ENCODE results near the gene FADS6. TPM values are rescaled to one million over a fixed set of nuclear protein-coding genes. Genes with fewer than 3 reads are reported as not detected.

FADS6 gene
- total RNA-seq, 4 donors from 2014 or later: 4.9 to 19.9 (median 6.8) TPM

DNA sequence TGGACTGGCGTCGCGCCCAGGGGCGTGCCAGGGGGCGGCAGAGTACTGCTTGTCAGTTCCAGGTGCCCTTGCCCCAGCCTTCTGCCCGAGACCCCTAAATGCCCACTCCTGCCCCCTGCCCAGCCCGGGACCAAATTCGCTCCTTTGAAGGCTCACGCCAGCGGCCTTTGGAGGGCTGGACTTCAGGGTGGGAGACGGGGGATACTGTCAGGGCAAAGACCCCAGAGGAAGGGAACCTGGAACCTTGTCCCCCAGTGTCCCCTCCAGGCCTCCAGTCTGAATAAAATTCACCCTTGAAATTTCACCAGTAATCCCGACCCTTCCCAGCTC, 43.0 kb upstream of the FADS6 start:
- no peak overlapping the region for H3K4me3 ChIP-seq (ENCODE audit: low read depth, poor library complexity, severe bottlenecking)
- DNase-seq (ENCODE audit: low spot score in 2 of 2): no peak
- WGBS, 2 donors: 16 to 28% methylated on average over 7 to 12 of the region's 12 CpGs
- intact Hi-C loops (cut with DNase I; ENCODE audit: low total_unique reads): no loop called here
- no peak for TF ChIP-seq POLR2A (IDR thresholded peaks at IDR 0.05)
- TF ChIP-seq, protein P1, sequence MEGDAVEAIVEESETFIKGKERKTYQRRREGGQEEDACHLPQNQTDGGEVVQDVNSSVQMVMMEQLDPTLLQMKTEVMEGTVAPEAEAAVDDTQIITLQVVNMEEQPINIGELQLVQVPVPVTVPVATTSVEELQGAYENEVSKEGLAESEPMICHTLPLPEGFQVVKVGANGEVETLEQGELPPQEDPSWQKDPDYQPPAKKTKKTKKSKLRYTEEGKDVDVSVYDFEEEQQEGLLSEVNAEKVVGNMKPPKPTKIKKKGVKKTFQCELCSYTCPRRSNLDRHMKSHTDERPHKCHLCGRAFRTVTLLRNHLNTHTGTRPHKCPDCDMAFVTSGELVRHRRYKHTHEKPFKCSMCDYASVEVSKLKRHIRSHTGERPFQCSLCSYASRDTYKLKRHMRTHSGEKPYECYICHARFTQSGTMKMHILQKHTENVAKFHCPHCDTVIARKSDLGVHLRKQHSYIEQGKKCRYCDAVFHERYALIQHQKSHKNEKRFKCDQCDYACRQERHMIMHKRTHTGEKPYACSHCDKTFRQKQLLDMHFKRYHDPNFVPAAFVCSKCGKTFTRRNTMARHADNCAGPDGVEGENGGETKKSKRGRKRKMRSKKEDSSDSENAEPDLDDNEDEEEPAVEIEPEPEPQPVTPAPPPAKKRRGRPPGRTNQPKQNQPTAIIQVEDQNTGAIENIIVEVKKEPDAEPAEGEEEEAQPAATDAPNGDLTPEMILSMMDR (IDR thresholded peaks at IDR 0.05): no peak

DNA sequence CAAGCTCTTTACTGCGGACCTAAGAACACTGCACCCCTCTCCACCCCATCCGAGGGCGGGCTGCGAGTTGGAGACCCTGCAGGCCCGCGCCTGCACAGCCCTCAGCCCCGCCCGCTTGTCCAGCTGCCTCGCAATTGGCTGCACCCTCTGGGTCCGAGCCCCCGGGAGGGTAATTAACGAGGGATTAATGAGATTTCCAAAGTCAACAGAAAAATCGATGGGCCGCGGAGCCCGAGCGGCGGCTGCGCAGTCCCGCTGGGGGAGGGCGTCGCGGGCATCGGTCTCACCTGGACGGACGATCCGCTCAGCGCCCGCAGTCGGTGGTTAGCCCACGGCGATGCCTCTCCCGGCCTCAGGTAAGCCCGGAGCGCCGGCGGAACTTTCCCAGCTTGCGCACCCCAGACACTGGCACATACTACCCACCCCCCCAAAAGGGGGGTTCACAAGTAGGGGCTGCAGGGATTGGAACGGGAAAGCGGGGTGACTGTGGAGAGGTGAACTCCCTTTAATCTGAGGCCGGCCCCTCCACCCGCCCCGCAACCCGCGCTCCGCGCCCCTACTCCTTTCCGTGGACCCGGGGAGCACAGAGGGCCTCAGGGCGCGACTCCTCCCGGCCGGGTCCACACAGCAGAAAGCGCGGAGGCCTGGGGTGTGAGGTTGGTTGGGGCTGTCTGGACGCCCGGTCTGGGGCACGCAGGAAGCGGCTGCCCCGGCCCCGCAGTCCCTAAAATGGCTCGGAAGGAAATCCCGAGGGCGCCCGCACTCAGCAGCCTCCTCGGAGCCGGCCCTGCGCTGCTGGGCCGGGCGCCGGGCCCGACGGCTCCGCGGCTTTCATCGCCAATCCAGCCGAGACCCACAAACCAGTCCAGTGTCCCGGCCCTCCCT, 42.4 kb upstream of the FADS6 start, which contains the start of gene OTOP3:
Gene OTOP3, plus strand, starts transcription at position 314 of the 885 bp plus-strand sequence. Its CDS starts 24 bp downstream, at position 338.
- no peak within 1 kb of the TSS for H3K4me3 ChIP-seq (ENCODE audit: low read depth, poor library complexity, severe bottlenecking)
- DNase-seq (ENCODE audit: low spot score in 2 of 2): no peak
- no peak for TF ChIP-seq POLR2A (IDR thresholded peaks at IDR 0.05)
- TF ChIP-seq, protein P1 (IDR thresholded peaks at IDR 0.05): no peak
- WGBS, 2 donors: 2 to 3% methylated on average over 47 to 60 of the region's 78 CpGs
- intact Hi-C loops (cut with DNase I; ENCODE audit: low total_unique reads): no loop called here

DNA sequence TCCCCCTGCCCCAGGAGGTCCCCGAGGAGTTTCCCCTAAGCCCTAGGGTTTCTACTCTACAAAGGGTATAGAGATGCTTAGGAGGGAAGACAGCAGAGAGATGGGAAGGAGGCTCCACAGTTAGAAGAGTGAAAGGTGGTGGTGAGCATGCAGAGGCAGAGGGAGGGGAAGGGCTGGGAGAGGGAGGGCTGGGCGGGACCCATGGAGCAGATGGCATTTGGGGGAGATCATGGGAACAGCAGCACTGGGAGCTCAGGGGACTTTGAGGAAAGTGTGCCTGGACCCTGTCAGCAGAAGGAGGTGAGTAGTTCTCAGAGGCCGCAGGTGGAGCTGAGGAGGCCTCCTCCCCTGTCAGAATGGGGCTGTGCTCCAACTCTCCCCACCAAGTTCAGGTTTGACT, 41.6 kb upstream of the FADS6 start:
- intact Hi-C loops (cut with DNase I; ENCODE audit: low total_unique reads): no loop called here
- 52 to 71% methylated on average over 3 of the region's 3 CpGs for WGBS, 2 donors
- TF ChIP-seq POLR2A (IDR thresholded peaks at IDR 0.05): no peak
- TF ChIP-seq, protein P1 (IDR thresholded peaks at IDR 0.05): no peak
- no peak for DNase-seq (ENCODE audit: low spot score in 2 of 2)
- H3K4me3 ChIP-seq (ENCODE audit: low read depth, poor library complexity, severe bottlenecking): no peak overlapping the region

DNA sequence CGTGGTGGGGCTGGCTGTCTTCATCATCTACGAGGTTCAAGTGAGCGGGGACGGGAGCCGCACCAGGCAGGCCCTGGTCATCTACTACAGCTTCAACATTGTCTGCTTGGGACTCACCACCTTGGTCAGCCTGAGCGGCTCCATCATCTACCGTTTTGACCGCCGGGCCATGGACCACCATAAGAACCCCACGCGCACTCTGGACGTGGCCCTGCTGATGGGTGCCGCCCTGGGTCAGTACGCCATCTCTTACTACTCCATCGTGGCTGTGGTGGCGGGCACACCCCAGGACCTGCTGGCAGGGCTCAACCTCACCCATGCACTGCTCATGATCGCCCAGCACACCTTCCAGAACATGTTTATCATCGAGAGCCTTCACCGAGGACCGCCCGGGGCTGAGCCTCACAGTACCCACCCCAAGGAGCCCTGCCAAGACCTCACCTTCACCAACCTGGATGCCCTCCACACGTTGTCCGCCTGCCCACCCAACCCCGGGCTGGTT, 37.2 kb upstream of the FADS6 start:
- WGBS, 2 donors: 89 to 93% methylated on average over 17 to 23 of the region's 24 CpGs
- intact Hi-C loops (cut with DNase I; ENCODE audit: low total_unique reads): no loop called here
- no peak for DNase-seq (ENCODE audit: low spot score in 2 of 2)
- no peak overlapping the region for H3K4me3 ChIP-seq (ENCODE audit: low read depth, poor library complexity, severe bottlenecking)
- no peak for TF ChIP-seq POLR2A (IDR thresholded peaks at IDR 0.05)
- TF ChIP-seq, protein P1 (IDR thresholded peaks at IDR 0.05): no peak

DNA sequence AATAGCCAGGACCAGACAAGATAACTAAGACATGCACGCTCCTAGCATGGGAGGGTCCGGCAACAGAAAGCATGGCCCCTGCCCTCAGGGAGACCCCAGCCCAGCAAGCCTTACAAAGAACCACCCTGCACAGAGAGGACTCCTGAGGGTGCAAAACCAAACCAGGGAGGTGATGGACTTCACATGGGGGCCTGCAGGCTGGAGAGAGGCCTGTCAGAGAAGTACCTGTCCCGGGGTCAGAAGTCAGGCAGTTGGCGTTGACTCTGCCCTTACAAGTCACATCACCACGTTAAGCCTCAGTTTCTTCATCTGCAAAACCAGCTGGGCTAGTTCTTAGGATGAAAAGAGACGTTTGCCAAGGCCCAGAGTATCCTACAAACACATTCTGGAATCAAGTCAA, 35.4 kb upstream of the FADS6 start:
- intact Hi-C loops (cut with DNase I; ENCODE audit: low total_unique reads): no loop called here
- no peak overlapping the region for H3K4me3 ChIP-seq (ENCODE audit: low read depth, poor library complexity, severe bottlenecking)
- TF ChIP-seq, protein P1 (IDR thresholded peaks at IDR 0.05): no peak
- TF ChIP-seq POLR2A (IDR thresholded peaks at IDR 0.05): no peak
- no peak for DNase-seq (ENCODE audit: low spot score in 2 of 2)
- WGBS, 2 donors: 58 to 64% methylated on average over 6 of the region's 6 CpGs
